Measurements from ENCODE around the gene DYNC1I1.

GRCh38 chr7:96052860-96053470 lies 280.6 kb downstream of the DYNC1I1 start:
- TF ChIP-seq EZH2 (IDR thresholded peaks at IDR 0.05; ENCODE audit: borderline replicate concordance, low read length) (no peak), CTCF (conservative IDR thresholded peaks at IDR 0.05 in 1 of 2, IDR thresholded peaks at IDR 0.05 in 1 of 2; ENCODE audit: extremely low read depth in 1 of 2, insufficient read depth in 1 of 2, low read depth in 1 of 2, low read length in 2 of 2) (no peak)

Data from mammary epithelial cell (primary cell).